Activated CD4-positive, alpha-beta T cell treated with anti-CD3 and anti-CD28 coated beads, Interleukin-2, amount 50 U/mL, for 1 hour (primary cell): ENCODE measurements around the gene MYO9A.
"Not testable (repeated sequence)": the region's sequence is repeated elsewhere in the genome, so short reads cannot be mapped to it uniquely, and the experiment has no call there.

Experiments used
- DNase-seq: peaks from one replicate; pipeline ENCODE4 v3.0.0-alpha.2; 2020

MYO9A gene

DNA sequence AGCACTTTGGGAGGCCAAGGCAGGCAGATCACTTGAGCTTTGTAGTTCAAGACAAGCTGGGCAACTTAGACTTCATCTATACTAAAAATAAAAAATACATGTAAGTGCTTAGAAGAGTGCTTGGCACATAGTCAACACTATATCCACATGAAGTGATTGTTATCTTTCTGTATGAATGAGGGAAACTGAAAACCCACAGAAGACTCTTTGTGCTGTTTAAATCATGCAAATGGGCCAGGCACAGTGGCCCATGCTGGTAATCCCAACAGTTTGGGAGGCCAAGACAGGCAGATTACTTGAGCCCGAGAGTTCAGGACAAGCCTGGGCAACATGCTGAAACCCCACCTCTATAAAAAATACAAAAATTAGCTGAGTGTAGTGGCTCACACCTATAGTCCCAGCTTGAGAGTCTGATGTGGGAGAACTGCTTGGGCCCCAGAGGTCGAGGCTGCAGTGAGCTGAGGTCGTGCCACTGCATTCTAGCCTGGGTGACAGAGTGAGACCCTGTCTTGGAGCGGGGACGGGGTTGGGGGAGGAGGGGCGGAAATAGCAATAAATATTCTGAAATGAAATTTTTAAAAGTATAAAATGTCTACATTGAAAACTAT is 177.9 kb downstream of the MYO9A start:
- no peak for DNase-seq

DNA sequence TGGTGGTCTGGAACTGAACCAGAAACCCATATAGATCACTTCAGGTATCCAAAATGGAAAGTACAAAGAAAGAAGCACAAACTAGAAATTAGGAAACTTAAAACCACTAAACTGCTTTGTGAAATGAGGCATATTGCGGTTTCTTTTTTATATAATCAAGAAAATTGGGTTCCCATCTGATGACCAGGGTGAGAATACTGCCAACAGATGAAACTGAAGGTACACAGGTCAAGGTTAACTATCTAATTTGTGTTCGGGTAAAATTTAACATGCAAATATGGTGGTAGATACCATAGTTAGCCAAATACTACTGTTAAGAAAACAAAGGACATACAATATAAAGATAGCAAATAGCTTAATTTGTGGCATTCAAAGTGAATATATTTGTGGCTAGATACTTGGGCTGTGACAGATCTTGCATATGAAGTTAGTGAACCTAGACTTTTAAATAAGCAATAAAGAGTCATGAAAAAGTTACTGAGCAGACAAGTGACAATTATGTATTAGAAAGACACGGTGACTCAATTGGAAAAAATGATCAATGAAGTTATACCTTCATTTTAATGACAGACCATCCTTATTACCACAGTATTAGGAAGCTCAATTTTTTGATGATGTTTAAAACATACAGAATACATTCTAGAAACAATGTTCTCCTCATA is 180.2 kb downstream of the MYO9A start:
- DNase-seq = no peak

DNA sequence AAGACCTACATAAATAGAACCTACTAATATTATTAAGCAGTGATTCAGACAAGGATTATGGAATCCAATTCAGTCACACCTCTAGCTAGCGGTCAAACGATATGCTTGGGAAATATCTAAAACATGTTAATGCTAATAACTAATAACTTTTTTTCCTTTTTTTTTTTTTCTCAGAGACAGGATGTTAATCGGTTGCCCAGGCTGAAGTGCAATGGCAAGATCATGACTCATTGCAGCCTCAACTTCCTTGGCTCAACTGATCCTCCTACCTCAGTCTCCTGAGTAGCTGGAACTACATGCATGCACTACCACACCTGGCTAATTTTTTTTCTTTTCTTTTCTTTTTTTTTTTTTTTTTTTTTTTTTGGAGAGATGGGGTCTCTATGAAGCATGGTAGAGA is 183.5 kb downstream of the MYO9A start:
- DNase-seq = no peak

DNA sequence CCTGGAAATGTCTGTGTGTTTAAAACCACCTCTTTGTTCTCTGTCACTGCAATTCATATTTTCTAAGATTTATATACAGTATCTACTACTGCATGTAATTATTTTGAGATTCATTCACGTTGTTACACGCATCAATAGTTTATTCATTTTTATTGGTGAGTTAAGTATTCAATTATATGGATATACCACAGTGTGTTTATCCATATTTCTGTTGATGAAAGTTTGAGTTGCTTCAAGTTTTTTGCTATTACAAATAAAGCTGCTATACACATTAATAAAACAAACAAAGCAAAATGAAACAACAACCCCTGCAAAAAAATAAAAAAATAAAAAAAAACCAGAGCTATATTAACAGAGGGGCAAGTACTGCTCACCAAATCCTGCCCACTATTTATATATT is 185.3 kb downstream of the MYO9A start:
- no peak for DNase-seq

DNA sequence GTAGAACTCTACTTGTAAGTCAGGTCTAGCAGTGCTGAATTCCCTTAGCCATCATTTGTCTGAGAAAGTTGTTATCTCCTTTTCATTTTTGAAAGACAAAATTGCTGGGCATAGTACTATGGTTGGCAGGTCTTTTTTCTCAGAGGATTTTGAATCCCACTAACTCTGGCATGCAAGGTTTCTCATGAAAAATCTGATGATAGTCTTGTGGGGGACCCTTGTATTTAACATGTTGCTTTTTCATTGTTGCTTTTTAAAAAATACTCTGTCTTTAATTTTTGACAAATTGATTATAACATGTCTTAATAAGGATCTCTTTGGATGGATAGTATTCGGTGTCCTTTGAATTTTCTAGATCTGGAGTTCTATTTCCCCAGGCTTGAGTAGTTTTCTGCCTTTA is 186.7 kb downstream of the MYO9A start:
- no peak for DNase-seq

DNA sequence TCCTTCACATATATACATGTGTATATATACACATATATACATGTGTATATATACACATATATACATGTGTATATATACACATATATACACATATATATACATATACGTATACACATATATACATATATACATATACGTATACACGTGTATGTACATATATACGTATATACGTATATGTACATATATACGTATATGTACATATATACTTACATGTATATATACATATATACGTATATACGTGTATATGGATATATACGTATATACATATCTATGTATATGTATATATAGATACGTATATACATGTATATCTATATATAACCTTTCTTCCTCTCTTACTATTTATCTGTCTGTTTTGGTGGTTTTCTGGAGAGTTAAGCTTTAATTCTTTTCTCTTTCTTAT is 192.8 kb downstream of the MYO9A start:
- no peak for DNase-seq

DNA sequence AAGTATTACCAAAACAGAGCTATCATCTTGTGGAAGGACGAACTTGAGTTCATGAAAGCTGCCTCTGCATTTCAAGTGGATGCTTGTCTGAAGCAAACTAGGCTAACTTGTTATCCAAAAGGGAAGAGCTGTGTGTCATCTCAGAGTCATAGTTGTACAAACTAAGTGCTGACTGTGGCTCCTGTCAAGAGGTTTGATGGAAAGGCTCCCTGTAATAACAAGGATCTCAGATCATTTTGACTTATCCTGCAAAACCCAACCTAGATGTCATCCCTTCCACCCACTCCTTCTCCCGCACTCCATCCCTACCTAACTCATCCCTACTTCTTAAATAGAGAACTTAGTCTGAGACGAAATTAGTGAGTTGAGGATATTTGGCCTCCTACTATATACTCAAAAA is 196.8 kb downstream of the MYO9A start:
- DNase-seq = no peak

DNA sequence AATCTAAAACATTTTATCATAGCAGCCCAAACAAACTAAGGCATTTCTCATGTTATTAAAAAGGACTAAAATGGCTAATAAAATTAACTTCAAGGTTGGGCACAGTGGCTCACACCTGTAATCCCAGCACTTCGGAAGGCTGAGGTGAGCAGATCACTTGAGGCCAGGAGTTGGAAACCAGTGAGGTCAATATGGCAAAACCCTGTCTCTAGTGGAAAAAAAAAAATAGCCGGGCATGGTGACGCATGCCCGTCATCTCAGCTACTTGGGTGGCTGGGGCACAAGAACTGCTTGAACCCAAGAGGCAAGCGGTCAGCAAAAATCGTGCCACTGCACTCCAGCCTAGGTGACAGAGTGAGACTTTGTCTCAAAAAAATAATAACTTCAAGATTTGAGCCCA is 197.4 kb downstream of the MYO9A start:
- no peak for DNase-seq

DNA sequence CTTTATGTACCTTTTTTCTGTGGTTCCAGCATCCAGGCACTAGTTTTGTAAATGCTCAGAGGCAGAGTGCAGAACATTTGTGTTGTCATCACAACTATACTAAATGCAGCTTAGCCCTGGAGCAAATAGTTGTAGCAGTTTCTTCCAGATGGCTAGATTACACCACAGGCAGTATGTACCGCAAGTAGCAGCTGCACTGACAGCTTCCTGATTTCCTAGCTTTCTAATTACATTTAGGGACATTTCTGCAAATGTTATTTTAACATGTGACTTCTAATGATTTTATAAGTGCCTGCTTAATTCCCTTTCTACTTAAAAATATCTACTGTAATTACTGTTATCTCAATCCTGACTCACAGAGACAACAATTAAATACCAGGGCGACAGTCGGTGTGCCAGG is 201.1 kb downstream of the MYO9A start:
- DNase-seq = no peak

DNA sequence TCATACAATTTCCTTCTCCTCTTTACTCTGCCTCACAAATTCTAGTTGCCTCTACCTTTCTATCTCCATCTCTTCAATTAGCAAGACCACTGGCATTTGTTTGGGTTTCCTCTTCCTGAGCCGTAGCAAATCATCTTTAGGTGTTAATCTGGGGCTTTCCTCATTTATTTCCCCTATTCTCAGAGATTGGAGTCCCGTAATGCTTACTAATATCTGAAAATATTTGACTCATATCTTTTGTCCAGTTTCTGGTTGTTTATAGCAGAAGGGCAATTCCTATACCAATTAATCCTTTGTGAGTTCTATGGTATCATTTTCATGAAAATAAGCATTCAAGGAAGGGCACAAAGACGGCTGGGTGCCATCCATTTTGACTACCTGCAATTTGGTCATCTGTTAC is 203.9 kb downstream of the MYO9A start:
- DNase-seq = no peak

DNA sequence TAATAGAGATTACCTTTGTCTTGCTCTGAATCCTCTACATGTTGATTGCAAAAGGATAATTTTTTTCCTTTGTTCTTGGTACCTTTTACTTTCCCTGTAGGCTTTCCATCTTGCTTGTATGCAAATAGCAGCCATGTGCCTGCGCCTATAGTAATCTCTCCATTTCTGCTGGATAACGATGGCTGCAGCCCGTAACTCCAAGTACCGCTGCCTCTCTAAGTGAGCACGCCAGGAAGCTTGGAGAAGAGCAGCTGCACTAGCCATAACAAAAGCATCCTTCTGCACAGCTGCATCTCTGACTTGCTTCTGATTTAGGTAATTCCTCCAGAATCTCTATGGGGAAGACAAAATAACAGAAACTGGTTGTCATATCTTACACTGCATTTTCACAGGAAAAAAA is 218.3 kb downstream of the MYO9A start:
- DNase-seq = no peak

DNA sequence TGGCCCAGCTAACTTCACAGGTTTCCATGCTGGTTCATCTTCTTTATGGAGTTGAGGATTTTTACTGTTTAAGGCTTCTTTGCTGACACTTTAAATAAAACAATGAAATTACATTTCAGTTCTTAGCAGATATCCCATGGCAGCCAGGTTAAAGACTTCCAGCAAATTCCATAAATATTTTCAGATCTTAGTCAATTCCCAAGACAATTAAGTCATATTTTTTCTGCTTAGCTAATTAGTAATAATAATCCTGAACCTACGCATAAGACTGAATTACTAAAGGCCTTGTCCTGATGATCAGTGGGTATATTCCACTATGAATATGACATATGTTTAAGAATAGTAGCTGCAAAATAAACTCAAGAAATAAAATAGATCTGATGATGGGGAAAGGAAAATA is 224.3 kb downstream of the MYO9A start:
- no peak for DNase-seq

DNA sequence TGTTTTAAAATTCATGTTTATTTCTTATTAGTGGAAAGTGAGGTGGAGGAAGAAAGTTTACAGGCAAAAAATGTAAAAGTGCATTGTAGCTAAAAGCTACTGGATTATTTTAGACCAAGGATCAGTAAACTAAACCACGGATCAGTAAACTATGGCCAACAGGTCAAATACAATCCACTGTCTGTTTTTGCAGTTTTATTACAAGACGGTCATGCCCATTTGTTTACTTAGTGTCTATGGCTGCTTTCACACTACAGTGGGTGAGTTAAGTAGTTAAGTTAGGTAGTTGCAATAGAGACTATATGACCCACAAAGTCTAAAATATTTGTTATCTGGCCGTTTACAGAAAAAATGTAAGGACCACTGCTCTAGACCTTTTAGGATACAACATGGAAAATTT is 225.6 kb downstream of the MYO9A start:
- no peak for DNase-seq

DNA sequence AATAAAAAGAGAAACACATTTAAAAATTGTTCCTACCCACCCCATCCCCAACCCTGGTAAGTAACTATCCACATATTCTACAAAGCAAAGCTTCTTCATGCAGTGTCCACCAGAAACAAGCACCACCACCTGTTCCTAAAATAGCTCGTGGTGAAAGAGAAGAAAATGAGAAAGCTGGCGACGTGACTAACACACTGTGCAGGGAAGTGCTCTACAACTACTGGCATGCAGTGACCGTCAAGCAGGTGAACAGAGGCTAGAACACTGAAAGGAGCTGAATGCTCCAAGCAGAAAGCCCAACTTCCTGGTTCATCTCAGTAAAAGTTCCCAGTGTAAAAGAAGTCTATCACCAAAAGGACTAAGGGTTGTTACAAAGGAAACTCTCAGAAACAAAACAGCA is 226.9 kb downstream of the MYO9A start:
- no peak for DNase-seq

DNA sequence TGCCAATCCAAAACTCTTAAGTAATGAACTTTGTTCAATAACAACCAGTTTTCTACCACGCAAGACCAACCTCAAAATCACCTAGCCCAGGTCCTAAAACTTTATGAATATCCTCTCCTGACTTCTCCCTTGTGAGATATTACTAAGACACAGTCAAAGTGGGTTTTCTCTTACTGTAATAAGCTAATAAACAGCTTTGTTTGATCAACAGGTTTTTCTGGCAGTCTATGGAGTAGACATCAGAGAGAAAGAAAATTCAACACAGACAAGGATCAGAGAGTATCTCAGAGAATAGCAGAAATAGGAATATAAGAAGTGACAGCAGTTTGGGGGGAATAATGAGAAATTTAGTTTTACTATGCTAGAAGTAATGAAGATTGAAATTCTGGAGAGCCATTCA is 228.0 kb downstream of the MYO9A start:
- DNase-seq = no peak

DNA sequence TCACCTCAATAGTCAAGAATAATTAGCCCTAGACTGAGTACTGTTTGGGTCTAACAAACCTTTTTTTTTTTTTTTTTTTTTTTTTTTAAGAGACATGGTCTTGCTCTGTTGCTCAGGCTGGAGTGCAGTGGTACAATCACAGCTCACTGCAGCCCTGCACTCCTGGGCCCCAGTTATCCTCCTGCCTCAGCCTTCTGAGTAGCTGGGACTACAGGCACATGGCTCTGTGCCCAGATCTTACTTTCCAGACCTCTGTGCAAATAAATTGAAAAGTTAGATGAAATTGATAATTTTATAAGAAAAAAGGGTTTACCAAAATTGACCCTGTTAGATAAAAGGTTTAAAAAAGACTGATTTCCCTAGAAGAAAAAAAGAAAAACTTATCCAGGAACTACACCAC is 228.6 kb downstream of the MYO9A start:
- no peak for DNase-seq

DNA sequence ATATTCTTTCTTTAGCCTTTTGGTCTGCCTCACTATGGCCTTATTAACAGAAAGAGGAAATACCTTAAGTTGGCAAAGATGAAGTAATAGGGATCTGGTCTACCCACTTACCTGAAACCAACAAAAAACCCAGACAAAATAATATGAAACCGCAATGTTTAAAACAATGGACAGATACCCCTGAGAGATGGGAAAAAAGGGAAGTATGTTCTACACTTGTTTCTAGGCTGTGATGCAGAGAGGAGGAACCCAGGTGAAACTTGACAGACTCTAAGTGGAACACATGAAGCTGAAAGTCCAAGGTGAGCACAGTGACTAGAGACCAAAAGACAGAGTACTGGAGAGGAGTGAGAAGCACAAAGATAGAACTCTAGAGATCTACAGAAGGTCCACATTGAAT is 229.2 kb downstream of the MYO9A start:
- no peak for DNase-seq

DNA sequence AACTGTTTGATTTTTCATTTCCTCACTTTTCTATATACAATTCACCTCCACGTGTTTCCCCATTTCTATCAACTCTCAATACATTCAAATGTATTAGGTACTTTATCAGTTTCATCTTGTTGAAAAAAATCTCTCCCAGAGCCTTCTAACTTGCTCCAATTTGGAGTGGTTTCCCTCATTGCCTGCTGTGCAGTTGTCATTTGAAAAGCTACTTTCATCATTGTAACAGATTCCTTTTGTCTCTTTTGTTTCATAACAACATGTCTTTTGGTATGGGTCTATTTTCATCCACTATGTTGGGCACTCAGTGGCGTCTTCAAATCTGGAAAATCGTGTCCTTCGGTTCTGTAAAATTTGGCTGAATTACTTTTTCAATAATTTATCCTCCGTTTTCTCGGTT is 232.6 kb downstream of the MYO9A start:
- no peak for DNase-seq

DNA sequence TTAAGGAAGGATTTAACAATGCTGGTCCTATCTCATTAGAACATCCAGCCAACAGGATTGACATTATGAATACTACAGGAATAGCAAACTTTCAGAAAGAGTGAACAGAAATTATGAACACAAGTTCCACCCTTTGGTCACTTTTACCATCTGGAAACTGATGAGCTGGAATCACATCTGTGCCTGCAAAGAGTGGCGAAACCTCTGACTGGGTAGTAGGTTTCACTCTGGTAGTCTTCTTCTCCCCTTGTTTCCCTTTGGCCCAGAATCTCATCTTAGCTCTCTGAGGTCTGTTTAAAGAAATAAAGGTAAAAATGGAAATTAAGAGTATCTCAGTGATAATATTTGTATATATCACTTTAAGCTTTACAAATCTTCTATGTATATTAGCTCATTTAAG is 234.5 kb downstream of the MYO9A start:
- no peak for DNase-seq

DNA sequence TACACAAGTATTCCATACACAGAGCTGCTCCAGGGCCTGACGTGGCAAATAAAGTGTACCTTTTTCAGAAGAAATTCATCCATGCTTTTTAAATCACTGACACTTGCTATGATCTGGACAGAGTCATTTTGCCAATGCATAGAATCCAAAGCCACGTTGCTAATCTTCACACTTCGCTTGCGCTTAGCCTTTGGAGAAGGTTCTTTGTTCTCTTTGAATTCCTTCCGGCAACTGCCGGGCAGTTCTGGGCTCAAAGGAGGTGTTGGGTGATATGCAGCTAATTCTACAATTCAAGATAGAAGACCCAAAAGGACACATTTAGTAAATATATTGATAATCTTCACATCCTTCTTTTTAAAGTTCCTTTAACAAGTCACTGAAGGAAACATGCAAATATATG is 237.7 kb downstream of the MYO9A start:
- no peak for DNase-seq

DNA sequence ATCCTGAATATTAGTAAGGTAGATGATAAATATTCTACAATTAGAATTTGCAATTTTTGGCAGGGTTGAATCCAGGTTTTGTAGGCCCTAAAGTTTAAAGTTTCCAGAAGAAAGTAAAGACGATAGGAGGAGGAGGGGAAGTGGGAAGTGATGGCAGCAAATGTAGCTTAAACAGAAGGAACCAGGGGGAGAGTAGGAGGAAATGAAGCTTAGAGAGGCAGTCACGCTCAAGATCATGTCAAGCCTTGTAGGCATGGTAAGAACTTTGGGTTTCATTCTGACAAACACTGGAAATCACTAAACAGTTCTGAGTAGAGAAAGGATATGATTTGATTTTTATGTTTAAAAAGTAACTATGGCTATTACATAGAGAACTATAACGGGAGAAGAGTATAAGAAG is 243.7 kb downstream of the MYO9A start:
- DNase-seq = no peak

DNA sequence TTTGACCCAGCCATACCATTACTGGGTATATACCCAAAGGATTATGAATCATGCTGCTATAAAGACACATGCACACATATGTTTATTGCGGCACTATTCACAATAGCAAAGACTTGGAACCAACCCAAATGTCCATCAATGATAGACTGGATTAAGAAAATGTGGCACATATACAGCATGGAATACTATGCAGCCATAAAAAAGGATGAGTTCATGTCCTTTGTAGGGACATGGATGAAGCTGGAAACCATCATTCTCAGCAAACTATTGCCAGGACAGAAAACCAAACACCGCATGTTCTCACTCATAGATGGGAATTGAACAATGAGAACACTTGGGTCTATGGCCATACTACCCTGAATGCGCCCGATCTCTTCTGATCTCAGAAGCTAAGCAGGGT is 259.7 kb downstream of the MYO9A start:
- DNase-seq = not testable (repeated sequence)

DNA sequence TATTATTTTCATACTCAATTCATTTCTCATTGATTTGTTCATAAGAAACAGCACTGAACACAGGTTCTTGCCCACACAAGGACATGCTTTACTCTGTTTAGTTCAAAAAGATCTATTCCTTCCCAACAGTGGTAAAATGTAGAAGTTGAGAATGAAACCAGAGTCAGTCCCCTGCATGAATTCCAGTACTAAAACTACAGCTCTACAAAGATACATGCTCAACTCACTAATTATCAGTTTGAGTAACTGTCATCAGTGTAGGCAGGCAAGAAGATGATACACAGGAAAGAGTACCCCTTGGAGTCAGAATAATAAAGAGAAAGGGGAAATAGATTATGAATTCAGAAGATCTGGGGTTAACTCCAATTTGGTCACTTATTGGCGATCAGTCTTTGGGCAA is 264.4 kb downstream of the MYO9A start:
- DNase-seq = no peak

DNA sequence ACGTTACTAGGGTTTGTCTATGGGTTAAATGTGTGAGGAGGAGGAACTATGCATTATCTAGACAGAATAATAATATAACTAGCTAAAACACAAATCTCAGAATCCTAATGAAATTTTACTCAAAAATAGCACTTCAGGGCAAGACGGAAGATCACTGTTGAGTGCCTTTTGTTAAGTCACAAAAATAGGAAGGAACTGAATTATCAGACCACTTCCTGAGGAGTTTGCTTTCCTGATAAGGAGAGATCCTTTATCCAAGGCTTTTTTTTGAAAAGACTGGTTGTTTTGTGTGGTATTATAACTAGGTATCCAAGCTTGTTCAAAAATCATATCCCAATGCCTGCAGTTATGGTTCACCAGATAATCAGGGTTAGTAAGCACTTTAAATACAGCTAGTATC is 273.0 kb downstream of the MYO9A start:
- DNase-seq = no peak

DNA sequence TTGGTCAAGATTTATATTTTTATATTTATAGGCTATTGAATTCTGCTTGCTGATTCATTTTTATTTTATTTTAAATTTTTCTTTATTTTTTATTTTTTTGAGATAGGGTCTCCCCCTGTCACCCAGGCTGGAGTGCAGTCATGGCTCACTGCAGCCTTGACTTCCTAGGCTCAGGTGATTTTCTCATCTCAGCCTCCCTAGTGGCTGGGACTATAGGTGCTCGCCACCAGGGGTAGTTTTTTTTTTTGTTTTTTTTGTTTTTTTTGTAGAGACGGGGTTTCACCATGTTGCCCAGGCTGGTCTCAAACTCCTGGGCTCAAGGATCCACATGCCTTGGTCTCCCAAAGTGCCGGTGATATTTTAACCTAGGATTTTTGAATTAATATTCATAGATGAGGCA is 276.4 kb downstream of the MYO9A start:
- DNase-seq = no peak
